ES-I3 (cell line): ENCODE results near the gene SYNGR3.

Experiments used
- H3K36me3 ChIP-seq: 2 replicates; pipeline ENCODE4 v1.6.1; 2013; ENCODE audit warnings: mild to moderate bottlenecking, low read length, control low read depth, moderate library complexity; ENCODE audit not compliant: insufficient read depth
- H3K4me1 ChIP-seq: 2 replicates; pipeline ENCODE4 v1.6.1; 2013; ENCODE audit warnings: mild to moderate bottlenecking, control low read depth, low read length; ENCODE audit not compliant: insufficient read depth
- H3K9ac ChIP-seq: 2 replicates; pipeline ENCODE4 v1.6.1; 2013; ENCODE audit warnings: low read depth, mild to moderate bottlenecking, low read length, moderate library complexity
- H3K9me3 ChIP-seq: 2 replicates; pipeline ENCODE4 v1.6.1; 2013; ENCODE audit warnings: mild to moderate bottlenecking, low read length, moderate library complexity; ENCODE audit not compliant: control insufficient read depth, insufficient read depth

SYNGR3 gene

GRCh38 chr16:1965396-1966001 is 24.3 kb upstream of the SYNGR3 start:
- peaks cover 22% of the 10 kb centered on the region for H3K36me3 ChIP-seq
- peak overlapping the region; percentile 99 for H3K9ac ChIP-seq
- peaks cover 5% of the 10 kb centered on the region; the same call in 1 of the 2 replicates for H3K4me1 ChIP-seq
- H3K9me3 ChIP-seq = no peaks in the 10 kb centered on the region

- H3K36me3 ChIP-seq = peaks cover 22% of the 10 kb centered on the region
- H3K9me3 ChIP-seq = no peaks in the 10 kb centered on the region
These were observed 23.3 kb upstream of the SYNGR3 start, which contains the start of gene RNF151 for GRCh38 chr16:1966460-1966859. RNF151 (plus strand) TSS chr16:1966856; CDS start chr16:1966882, 26 bp downstream.

DNA sequence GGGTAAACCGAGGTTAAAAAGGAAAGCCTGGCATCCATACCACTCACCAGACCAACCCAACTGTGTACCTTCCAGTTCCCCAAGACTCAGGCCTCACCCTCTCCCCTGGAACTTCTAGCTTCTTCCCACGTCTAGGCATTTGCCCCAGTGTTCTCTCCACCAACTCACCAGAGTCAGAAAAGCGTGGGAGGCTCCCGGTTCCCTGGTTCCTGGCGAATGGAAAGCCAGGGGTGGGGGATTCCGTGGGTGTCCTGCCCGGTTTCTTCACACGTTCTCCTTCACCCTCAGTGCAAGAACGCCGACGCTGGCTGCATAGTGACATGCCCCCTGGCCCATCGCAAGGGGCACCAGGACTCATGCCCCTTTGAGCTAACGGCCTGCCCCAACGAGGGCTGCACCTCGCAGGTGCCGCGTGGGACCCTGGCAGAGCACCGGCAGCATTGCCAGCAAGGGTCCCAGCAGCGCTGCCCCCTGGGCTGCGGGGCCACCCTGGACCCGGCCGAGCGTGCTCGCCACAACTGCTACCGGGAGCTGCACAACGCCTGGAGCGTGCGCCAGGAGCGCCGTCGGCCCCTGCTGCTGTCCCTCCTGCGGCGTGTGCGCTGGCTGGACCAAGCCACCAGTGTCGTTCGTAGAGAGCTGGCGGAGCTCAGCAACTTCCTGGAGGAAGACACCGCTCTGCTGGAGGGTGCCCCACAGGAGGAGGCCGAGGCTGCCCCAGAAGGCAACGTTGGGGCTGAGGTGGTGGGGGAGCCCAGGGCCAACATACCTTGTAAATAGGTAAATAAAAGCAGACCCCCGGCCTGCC is 21.4 kb upstream of the SYNGR3 start:
- Histone ChIP-seq H3K36me3 (peaks cover 8% of the 10 kb centered on the region), H3K4me1 (peaks cover 5% of the 10 kb centered on the region; the same call in 1 of the 2 replicates), H3K9ac (no peak overlapping the region), H3K9me3 (no peaks in the 10 kb centered on the region)

More at GRCh38 chr16:1966460-1966859, 23.3 kb upstream of the SYNGR3 start, which contains the start of gene RNF151:
- Histone ChIP-seq H3K4me1 (peaks cover 5% of the 10 kb centered on the region; the same call in 1 of the 2 replicates), H3K9ac (peak within 1 kb of the TSS; percentile 99)

DNA sequence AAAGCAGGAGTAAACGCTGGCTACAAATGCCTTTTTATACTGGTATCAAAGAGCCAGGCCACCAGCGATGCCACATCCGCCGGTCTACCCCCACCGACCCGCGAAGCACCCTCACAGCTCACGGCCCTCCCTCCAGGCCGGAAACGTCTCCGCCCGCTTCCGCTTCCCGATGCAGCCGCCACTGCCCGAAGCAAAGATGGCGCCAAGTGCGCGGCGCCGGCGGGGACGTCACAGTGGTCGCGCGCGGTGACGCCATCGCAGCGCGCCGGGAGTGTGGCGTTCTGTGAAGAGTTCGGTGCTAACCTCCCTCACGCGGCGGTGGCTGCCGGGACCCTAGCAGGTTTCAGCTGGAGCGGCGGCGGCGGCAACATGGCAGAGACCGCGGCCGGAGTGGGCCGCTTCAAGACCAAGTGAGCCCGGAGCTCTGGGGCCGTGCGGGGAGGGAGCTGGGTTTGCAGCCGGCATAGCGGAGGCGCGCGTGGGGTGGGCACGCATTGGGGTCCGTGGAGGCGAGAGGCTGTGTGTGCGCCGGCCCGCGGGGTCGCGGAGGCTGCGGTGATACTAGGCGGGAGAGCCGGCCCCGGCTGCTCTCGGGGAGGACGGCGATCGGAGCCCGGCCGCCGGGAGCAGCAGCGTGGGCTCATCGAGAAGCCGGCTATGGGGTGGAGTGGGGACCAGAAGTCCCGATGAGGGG is 17.8 kb upstream of the SYNGR3 start, which contains the start of gene TBL3:
TBL3 (plus strand) TSS at position 258 of the 694 bp plus-strand sequence; CDS start at position 370, 112 bp downstream.
- no peaks in the 10 kb centered on the region for H3K9me3 ChIP-seq
- H3K4me1 ChIP-seq = no peaks in the 10 kb centered on the region
- H3K36me3 ChIP-seq = no peaks in the 10 kb centered on the region
- peak within 1 kb of the TSS; percentile 98 for H3K9ac ChIP-seq

GRCh38 chr16:1972490-1972877 is 17.3 kb upstream of the SYNGR3 start:
- H3K36me3 ChIP-seq = no peaks in the 10 kb centered on the region
- H3K9me3 ChIP-seq = no peaks in the 10 kb centered on the region
- peak overlapping the region; percentile 98 for H3K9ac ChIP-seq
- no peaks in the 10 kb centered on the region for H3K4me1 ChIP-seq

GRCh38 chr16:1973461-1974156 is 16.2 kb upstream of the SYNGR3 start:
- Histone ChIP-seq H3K9ac (no peak overlapping the region), H3K36me3 (no peaks in the 10 kb centered on the region), H3K9me3 (no peaks in the 10 kb centered on the region), H3K4me1 (no peaks in the 10 kb centered on the region)

- Histone ChIP-seq H3K9me3 (no peaks in the 10 kb centered on the region), H3K36me3 (no peaks in the 10 kb centered on the region)
These were observed 15.4 kb upstream of the SYNGR3 start for GRCh38 chr16:1974157-1975070.

DNA sequence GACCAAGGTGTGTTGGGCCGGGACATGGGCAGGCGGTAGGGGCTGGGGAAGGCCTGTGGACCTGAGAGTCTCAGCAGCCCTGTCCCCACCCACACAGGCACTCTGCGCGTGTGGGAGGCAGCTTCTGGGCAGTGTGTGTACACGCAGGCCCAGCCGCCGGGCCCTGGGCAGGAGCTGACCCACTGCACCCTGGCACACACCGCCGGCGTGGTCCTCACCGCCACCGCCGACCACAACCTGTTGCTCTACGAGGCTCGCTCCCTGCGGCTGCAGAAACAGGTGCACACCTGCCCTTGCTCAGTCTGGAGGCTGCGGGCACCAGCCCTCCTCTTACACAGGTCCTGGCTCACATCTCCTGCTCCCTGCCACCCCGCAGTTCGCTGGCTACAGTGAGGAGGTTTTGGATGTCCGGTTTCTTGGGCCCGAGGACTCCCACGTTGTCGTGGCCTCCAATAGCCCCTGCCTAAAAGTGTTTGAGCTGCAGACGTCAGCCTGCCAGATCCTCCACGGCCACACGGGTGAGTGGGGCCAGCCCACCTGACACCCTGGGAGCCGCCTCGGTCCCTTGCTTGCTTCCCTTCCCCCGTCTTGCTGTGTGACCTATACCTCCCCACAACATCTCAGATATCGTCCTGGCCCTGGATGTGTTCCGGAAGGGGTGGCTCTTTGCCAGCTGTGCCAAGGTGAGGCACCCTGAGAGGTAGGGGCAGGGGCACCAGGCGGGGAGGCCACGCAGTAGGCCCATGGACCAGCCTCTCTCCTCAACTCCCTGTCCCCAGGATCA is 14.1 kb upstream of the SYNGR3 start:
- Histone ChIP-seq H3K9ac (no peak overlapping the region), H3K36me3 (no peaks in the 10 kb centered on the region), H3K9me3 (no peaks in the 10 kb centered on the region), H3K4me1 (no peaks in the 10 kb centered on the region; the same call in 1 of the 2 replicates)

More at GRCh38 chr16:1974157-1975070, 15.4 kb upstream of the SYNGR3 start:
- Histone ChIP-seq H3K4me1 (no peaks in the 10 kb centered on the region; the same call in 1 of the 2 replicates), H3K9ac (no peak overlapping the region)

DNA sequence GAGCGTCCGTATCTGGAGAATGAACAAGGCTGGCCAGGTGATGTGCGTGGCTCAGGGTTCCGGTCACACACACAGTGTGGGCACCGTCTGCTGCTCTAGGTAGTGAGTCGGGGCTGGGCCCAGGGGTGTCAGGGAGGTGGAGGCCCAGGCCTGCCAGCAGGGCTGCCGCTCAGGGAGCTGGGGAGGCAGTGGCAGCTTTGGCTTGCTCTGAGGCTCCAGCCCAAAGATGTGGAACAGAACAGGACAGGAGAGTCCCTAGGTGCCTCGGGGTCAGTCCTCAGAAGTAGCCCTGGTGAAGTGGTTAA is 13.6 kb upstream of the SYNGR3 start:
- H3K9ac ChIP-seq = no peak overlapping the region
- peaks cover under 1% of the 10 kb centered on the region; the same call in 1 of the 2 replicates for H3K4me1 ChIP-seq
- H3K36me3 ChIP-seq = no peaks in the 10 kb centered on the region
- no peaks in the 10 kb centered on the region for H3K9me3 ChIP-seq

GRCh38 chr16:1976951-1977874 is 12.6 kb upstream of the SYNGR3 start:
- Histone ChIP-seq H3K9me3 (no peaks in the 10 kb centered on the region), H3K36me3 (no peaks in the 10 kb centered on the region), H3K9ac (no peak overlapping the region), H3K4me1 (peaks cover 6% of the 10 kb centered on the region; the same call in 1 of the 2 replicates)

DNA sequence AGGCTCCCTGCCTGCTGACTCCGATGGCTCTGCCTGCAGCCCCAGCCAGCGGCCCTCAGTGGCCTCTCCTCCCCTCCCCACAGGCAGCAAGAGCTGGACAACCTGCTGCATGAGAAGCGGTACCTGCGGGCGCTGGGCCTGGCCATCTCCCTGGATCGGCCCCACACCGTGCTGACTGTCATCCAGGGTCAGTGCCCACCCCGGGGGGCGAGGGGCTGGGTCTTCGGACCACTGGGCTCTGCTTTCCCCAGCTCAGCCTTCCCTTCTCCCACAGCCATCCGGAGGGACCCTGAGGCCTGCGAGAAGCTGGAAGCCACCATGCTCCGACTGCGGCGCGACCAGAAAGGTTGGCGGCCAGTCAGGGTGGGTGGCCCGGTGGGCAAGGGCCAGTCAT is 11.9 kb upstream of the SYNGR3 start:
- peaks cover 7% of the 10 kb centered on the region; the same call in 1 of the 2 replicates for H3K4me1 ChIP-seq
- H3K36me3 ChIP-seq = no peaks in the 10 kb centered on the region
- no peak overlapping the region for H3K9ac ChIP-seq
- H3K9me3 ChIP-seq = no peaks in the 10 kb centered on the region
